Muscle of leg (tissue), 11 donors: ENCODE data around the gene RIMBP2. TPM values are rescaled to one million over a fixed set of nuclear protein-coding genes. Genes with fewer than 3 reads are reported as not detected.

Experiments
- DNase-seq: peaks from one replicate; pipeline ENCODE4 v3.0.0; 2013
- H3K27ac ChIP-seq: one replicate; pipeline ENCODE4 v1.5.1; 2013; ENCODE audit warnings: mild to moderate bottlenecking, low read length, control low read depth
- H3K27me3 ChIP-seq: one replicate; pipeline ENCODE4 v1.6.1; 2013; ENCODE audit warnings: low read length; ENCODE audit not compliant: control insufficient read depth, insufficient read depth
- H3K36me3 ChIP-seq: one replicate; pipeline ENCODE4 v1.6.1; 2013; ENCODE audit warnings: low read length; ENCODE audit not compliant: control insufficient read depth, insufficient read depth
- H3K4me1 ChIP-seq: one replicate; pipeline ENCODE4 v1.6.1; 2013; ENCODE audit warnings: low read length; ENCODE audit not compliant: control insufficient read depth, insufficient read depth
- H3K4me3 ChIP-seq: one replicate; pipeline ENCODE4 v1.5.1; 2013; ENCODE audit warnings: low read length, control low read depth
- H3K9me3 ChIP-seq: replicated peaks from 2 replicates; pipeline ENCODE4 v1.6.1; 2013; ENCODE audit warnings: low read depth, low read length; ENCODE audit not compliant: control insufficient read depth
- WGBS: methylation state at CpG from one replicate; pipeline ENCODE4 v1.1.5; 2013; ENCODE audit warnings: missing lambda C conversion rate; ENCODE audit not compliant: insufficient coverage; 5-methylcytosine and 5-hydroxymethylcytosine counted together
- polyA plus RNA-seq, 8 donors: library from polyadenylated mRNA; unstranded; fragments of 120-200 nt; gene quantifications; one replicate each; pipeline versions ENCODE4 v1.2.1 to v1.2.3, GENCODE V29; 2013; ENCODE audit warnings: inconsistent platforms in 1 of 8, low replicate concordance in 1 of 8; ENCODE audit not compliant: insufficient read length in 8 of 8, insufficient read depth in 1 of 8
- total RNA-seq: library from RNA; stranded (reverse); fragments of 120-200 nt; gene quantifications from one replicate; pipeline ENCODE4 v1.2.4, GENCODE V29; 2013

Gene RIMBP2
- total and polyA plus RNA-seq, 9 donors: 0.46 to 2.1 (median 0.87) TPM

GRCh38 chr12:130470969-130471368, 245.1 kb downstream of the RIMBP2 start:
- no peak for DNase-seq
- H3K9me3 ChIP-seq: no peaks in the 10 kb centered on the region
- H3K27ac ChIP-seq: no peak overlapping the region
- H3K4me3 ChIP-seq: no peak overlapping the region
- H3K27me3 ChIP-seq: peaks cover 17% of the 10 kb centered on the region
- no peaks in the 10 kb centered on the region for H3K36me3 ChIP-seq
- H3K4me1 ChIP-seq: no peaks in the 10 kb centered on the region
- 88% methylated on average over 6 of the region's 6 CpGs for WGBS

GRCh38 chr12:130469552-130469951, 246.5 kb downstream of the RIMBP2 start:
- 80% methylated on average over 1 of the region's 7 CpGs for WGBS
- peaks cover 9% of the 10 kb centered on the region for H3K27me3 ChIP-seq
- H3K36me3 ChIP-seq: no peaks in the 10 kb centered on the region
- no peaks in the 10 kb centered on the region for H3K4me1 ChIP-seq
- H3K4me3 ChIP-seq: no peak overlapping the region
- H3K27ac ChIP-seq: no peak overlapping the region
- H3K9me3 ChIP-seq: no peaks in the 10 kb centered on the region
- DNase-seq: no peak

DNA sequence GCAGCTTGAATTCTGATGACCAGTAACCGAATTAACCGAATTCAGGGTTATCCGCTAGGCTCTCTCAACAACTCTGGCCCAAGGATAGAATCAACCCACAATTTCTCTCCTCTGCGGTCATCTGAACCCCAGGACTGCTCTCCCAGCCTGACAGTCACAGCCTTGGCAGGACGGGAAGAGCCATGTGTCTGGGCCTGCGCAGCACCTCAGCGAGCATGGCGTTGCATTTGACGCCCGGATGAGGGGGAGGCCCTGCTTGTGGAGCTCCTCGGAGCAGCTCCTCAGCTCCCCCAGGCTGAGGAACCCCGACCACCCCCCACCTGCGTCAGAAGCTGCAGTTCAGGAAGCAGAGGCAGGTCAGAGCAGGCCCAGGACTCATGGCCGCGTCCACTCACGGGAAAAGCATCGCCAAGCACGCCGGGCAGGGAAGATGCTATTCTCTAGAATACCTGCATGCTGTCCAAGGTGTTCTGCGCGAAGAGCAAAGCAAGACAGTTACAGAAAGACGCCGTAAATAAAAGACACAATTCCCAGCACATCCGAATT, 247.3 kb downstream of the RIMBP2 start:
- DNase-seq: no peak
- Histone ChIP-seq H3K27ac (no peak overlapping the region), H3K9me3 (no peaks in the 10 kb centered on the region), H3K4me1 (no peaks in the 10 kb centered on the region), H3K36me3 (no peaks in the 10 kb centered on the region), H3K27me3 (peaks cover 3% of the 10 kb centered on the region), H3K4me3 (no peak overlapping the region)
- WGBS: 90% methylated on average over 20 of the region's 24 CpGs

DNA sequence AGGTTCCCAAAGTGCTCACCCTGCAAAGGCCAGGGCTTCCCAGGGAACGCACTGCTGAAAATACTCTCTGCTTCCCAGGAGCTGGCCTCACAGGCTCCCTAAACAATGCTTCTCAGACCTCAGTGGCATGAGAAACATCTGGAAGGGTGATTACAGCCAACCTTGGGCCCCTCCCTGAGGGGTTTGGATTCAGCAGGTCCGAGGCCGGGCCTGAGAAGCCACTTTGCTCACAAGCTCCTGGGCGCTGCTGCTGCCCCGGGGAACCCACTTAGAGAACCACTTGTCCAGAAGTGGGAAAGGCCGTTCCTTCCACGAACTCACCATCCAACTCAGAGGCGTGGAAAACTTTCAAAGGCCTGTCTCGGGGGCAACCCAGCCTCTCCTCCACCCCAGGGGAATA, 247.9 kb downstream of the RIMBP2 start:
- no peaks in the 10 kb centered on the region for H3K9me3 ChIP-seq
- H3K4me1 ChIP-seq: no peaks in the 10 kb centered on the region
- peaks cover 3% of the 10 kb centered on the region for H3K27me3 ChIP-seq
- H3K27ac ChIP-seq: no peak overlapping the region
- H3K4me3 ChIP-seq: no peak overlapping the region
- 100% methylated on average over 1 of the region's 9 CpGs for WGBS
- no peaks in the 10 kb centered on the region for H3K36me3 ChIP-seq
- no peak for DNase-seq

- H3K4me1 ChIP-seq: no peaks in the 10 kb centered on the region
- H3K27me3 ChIP-seq: no peaks in the 10 kb centered on the region
- no peak overlapping the region for H3K27ac ChIP-seq
- no peak overlapping the region for H3K4me3 ChIP-seq
- H3K9me3 ChIP-seq: no peaks in the 10 kb centered on the region
- DNase-seq: no peak
- WGBS: 41% methylated on average over 8 of the region's 10 CpGs
- no peaks in the 10 kb centered on the region for H3K36me3 ChIP-seq
Observed at GRCh38 chr12:130465626-130466025, 250.5 kb downstream of the RIMBP2 start.

- H3K4me1 ChIP-seq: no peaks in the 10 kb centered on the region
- H3K9me3 ChIP-seq: no peaks in the 10 kb centered on the region
- WGBS: 94% methylated on average over 12 of the region's 15 CpGs
- H3K27ac ChIP-seq: no peak overlapping the region
- DNase-seq: no peak
- no peaks in the 10 kb centered on the region for H3K27me3 ChIP-seq
- no peak overlapping the region for H3K4me3 ChIP-seq
- H3K36me3 ChIP-seq: no peaks in the 10 kb centered on the region
Observed at GRCh38 chr12:130465046-130465445, 251.1 kb downstream of the RIMBP2 start.

GRCh38 chr12:130463818-130464670, 252.1 kb downstream of the RIMBP2 start:
- Histone ChIP-seq H3K36me3 (no peaks in the 10 kb centered on the region), H3K4me1 (no peaks in the 10 kb centered on the region), H3K27me3 (no peaks in the 10 kb centered on the region), H3K9me3 (no peaks in the 10 kb centered on the region), H3K4me3 (no peak overlapping the region), H3K27ac (no peak overlapping the region)
- 57% methylated on average over 15 of the region's 19 CpGs for WGBS
- no peak for DNase-seq

DNA sequence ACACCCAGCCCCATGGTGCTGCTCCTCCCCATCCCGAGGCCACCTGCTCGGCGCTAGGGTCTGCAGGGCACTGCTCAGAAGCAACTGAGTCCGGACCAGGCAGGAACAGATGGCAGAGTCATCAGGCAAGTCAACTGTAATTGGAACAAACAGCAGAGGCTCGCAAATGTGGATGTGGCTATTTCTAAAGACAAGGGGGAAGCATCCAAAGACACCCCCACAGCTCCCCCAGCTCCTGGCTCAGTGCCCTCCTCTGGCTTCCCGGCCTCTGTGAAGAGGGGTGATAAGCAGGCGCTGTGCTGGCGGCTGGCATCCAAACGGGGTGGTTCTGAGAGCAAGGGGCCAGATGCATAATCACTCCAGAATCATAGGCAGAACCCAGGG, 252.8 kb downstream of the RIMBP2 start:
- 49% methylated on average over 5 of the region's 9 CpGs for WGBS
- no peak overlapping the region for H3K27ac ChIP-seq

GRCh38 chr12:130462558-130463274, 253.4 kb downstream of the RIMBP2 start:
- H3K4me1 ChIP-seq: no peaks in the 10 kb centered on the region
- no peak overlapping the region for H3K4me3 ChIP-seq
- WGBS: 62% methylated on average over 16 of the region's 21 CpGs
- H3K27ac ChIP-seq: no peak overlapping the region
- H3K27me3 ChIP-seq: no peaks in the 10 kb centered on the region
- no peaks in the 10 kb centered on the region for H3K9me3 ChIP-seq
- DNase-seq: no peak
- H3K36me3 ChIP-seq: no peaks in the 10 kb centered on the region

More for the DNA sequence above, 252.8 kb downstream of the RIMBP2 start:
- no peaks in the 10 kb centered on the region for H3K9me3 ChIP-seq
- H3K27me3 ChIP-seq: no peaks in the 10 kb centered on the region
- H3K4me1 ChIP-seq: no peaks in the 10 kb centered on the region
- no peaks in the 10 kb centered on the region for H3K36me3 ChIP-seq
- no peak overlapping the region for H3K4me3 ChIP-seq
- DNase-seq: no peak

- Histone ChIP-seq H3K9me3 (no peaks in the 10 kb centered on the region), H3K27ac (no peak overlapping the region), H3K27me3 (no peaks in the 10 kb centered on the region), H3K4me3 (no peak overlapping the region), H3K36me3 (no peaks in the 10 kb centered on the region), H3K4me1 (no peaks in the 10 kb centered on the region)
- DNase-seq: no peak
- 77% methylated on average over 22 of the region's 22 CpGs for WGBS
Observed at GRCh38 chr12:130461839-130462557, 254.1 kb downstream of the RIMBP2 start.
